Daoy (cell line): ENCODE results near the gene ECSCR. TPM values are rescaled to one million over a fixed set of nuclear protein-coding genes. Genes with fewer than 3 reads are reported as not detected.

Experiments used
- DNase-seq: peaks from one replicate; pipeline ENCODE4 v3.0.0-alpha.2; 2015; ENCODE audit warnings: low read depth
- total RNA-seq: library from RNA; depleted of rRNA; stranded (reverse); fragments of >200 nt; shearing (Covaris generic); gene quantifications from 2 replicates; pipeline ENCODE4 v1.2.3, GENCODE V29; 2014

The ECSCR gene
- total RNA-seq, 1 experiment from 2014 or later: 0.23 TPM

DNA sequence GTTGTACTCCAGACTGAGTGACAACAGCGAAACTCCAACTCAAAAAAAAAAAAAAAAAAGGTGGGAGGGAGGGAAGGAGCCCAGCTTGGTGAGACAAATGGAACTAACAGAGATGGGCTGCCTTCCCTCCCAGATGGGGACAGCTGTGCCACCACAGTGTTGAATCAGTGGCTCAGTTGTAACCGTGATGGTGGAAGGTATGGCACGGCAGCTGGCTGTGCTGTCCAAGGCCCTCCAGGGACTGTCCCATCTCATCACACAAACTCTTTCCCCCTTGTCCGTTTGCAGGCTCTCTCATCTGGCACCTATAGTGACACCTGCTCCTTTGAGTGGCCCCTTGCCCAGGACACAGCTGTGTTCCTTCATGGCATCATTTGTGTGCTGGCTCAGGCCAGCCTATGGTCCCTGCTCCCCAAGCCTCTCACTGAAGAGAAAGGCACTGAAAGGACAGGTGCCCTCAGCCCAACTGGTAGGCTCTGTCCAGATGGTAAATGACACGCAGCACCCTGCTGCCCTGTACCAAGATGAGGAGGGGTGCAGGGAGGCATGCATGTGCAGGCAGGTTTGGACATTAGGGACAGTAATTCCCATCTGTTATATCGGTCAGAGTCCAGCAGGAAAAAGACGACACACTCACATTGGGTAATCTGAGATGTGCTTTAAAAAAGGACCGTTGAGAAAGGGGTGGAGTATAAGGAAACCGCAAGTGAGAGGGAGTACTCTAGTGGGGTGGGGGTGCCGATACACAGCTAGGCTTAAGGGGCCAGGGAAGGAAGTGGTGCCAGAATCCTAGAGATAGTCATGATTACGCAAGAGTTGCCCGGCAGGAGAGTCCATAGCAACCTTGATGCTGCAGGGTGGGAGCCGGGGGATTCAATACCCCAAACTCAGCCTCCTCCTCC lies 12.6 kb upstream of the ECSCR start:
- DNase-seq: peak; percentile 40

DNA sequence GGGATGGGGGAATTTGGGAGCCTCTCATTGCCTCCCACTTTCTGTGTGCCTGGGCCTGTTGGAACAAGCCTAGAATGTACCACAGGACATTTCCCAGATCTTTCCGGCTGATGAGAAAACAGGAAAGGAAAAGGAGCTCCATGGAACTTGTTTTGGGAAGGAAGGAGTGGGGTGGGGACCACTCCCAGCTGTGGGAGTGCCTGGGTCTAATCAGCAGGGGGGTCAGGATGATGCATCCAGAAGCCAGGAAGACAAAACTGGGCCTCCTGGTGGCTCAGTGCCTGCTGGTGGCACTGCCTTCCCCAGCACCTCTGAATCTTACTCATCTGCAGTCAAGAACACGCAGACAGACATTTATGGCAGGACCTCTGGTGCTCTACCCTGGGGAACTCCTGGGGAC lies 11.0 kb upstream of the ECSCR start:
- DNase-seq: no peak

DNA sequence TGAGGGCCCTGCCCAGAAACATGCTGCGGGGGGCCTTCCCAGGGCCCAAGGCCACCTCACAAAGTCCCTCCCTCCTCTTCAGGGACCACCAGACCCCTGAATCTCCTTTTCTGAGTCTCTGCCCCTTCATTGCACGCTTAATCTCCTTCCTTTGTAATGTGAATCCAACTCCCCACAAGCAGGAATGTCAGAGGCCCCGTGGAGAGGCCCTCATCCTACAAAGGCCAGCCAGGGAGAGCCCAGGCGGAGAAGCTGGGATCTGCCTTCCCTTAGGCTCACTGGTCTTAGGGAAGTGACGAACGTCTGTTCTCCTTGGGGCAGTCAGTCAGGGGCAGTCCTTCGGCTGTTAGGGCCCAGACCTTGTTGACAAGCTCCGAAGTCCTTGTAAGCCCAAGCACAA lies 10.6 kb upstream of the ECSCR start:
- DNase-seq: no peak

DNA sequence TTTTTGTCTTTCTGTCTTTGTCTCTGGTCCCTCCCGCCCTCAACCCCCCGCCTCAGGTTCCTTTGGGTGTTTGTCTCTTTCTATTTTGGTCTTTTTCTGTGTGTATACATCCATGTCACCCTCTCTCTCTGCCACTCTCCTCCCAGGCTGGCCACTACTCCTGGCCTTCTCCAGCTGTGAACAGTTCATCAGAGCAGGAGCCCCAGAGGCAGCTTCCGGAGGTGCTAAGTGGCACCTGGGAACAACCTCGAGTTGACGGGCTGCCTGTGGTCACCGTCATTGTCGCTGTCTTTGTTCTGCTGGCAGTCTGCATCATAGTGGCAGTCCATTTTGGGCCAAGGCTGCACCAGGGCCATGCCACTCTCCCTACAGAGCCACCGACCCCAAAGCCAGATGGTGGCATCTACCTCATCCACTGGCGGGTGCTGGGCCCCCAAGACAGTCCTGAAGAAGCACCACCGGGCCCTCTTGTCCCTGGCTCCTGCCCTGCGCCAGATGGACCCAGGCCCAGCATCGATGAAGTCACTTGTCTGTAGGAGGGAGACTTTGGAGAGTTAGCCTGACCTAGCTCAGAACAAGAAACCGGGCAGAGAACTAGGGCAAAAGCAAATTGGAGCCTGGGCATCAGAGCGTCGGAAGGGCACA lies 10.0 kb upstream of the ECSCR start:
- DNase-seq: no peak

DNA sequence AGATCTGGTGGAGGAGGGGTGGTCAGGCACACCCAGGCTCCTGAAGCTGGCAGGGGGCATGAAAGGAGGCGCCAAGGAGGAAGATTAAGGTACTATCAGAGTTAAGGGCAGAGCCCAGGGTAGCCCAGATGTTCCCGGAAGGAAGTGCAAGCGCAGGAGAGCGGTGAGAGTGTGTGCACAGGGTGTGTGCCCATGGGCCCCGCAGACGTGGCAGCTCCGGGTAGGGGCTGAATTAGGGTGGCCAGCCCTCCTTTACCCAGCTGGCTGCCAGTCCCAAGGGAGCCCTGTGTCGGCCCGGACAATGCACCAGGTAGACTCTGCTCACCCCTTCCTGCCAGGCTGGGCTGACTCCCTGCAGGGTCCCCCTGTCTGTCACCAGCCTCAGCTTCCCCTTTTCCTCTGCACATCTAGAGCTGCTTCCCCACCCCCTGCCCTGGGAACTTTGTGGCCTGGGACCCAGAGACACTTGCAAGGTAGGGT lies 8.3 kb upstream of the ECSCR start, which contains the start of gene SMIM33:
Gene SMIM33 (plus strand): TSS at position 184 of the 480 bp plus-strand sequence. CDS start 118 bp downstream, at position 302.
- DNase-seq: no peak

DNA sequence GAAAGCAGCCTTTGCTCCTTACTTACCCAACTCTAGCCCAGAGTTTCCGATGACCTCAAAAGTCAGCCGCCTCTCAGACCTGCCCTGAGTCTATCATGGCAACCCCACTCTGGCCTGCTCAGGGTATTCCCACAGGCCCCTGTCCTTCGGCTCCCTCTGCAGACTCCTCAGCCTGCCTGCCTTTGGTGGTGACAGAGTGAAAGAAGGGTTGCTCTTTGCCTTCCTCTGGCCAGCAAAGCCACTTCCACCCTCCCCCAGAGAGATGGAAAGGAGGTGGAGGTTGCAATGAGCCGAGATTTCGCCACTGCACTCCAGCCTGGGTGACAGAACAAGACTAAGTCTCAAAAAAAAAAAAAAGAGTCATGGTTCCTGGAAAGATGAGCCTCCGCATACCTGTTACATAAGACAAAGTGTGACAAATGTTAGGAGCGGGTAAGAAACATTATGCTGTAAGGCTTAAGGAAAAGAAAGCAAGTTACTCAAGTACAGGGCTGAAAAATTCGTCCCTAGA lies 5.9 kb upstream of the ECSCR start:
- DNase-seq: no peak

DNA sequence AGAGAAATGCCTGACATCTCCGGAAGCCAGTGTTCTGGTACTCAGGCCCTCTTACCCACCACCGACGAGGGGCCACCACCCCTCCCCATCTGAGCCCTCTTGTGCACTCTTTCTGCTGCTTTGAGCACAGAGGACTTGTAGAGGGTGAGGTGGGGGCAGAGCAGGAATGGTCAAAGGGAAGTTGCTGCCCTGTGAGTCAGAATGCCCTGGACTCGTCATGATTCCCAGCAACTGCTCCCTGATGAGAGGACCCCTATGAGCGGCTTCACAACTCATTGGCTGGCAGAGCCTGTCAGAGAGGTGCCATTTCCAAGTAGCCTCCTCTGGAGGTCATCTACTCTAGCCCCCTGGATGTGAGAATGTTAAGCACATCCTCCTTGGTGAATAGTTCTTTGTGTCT lies 845 bp downstream of the ECSCR start:
- DNase-seq: peak; percentile 70

DNA sequence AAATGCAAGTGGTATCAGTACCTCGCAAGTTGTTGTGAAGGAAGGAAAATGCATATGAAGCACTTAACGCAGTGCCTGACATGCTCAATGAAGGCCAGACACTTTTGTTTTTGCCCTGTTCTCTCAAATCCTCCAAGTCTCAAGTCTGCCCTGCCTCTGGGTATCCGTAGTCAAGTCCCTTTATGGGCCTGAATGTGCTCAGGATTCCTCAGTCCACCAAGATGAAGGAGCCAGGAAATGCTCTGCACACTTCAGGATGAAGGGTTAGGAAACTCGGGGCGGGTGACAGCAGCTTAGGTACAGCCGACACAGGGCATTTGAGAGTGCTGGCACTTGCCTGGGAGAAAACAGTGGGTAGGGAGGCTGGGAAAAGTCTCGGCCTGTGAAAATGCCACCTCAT lies 1.4 kb downstream of the ECSCR start:
- DNase-seq: no peak

DNA sequence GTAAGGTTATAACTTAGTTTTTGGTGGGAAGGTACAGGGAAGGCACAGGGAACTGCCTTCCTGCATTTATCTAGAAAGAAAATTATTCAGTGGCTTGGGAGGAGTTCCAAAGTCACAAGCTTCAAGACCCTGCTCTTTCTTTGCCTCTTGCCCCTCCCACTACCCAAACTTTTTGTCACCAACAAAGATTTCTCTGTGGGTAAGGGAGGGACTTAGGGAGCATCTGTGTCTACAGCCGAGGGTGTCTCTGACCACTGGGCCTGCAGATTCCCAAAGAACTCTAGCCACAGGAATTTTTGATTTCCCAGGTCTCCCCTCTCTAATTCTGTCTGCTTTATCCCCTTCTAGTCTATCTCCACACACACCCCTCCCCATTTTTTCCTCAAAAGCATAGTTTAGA lies 2.1 kb downstream of the ECSCR start:
- DNase-seq: no peak

DNA sequence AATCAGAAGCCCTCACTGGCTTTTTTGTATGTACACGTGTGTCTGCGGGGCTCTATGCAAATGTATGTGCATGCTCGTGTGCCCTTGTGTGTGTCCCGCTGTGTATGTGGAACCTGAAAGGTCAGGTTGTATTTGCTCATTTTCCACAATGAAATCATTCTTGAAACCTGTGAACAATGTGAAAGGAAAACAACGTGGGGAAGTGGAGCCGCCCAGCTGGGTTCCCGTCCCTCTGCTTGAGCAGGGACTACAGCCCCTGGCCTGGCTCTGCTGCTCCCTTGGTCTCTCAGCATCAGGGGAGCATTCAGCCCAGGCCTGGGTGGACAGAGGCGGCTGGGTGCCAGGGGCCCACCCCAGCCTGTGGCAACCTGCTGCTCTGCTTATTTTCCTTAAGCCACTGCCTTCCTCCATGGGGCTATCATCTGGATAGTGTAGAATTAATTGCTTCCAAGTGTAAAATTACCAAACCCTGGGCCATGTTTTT lies 3.0 kb downstream of the ECSCR start:
- DNase-seq: peak; percentile 50

DNA sequence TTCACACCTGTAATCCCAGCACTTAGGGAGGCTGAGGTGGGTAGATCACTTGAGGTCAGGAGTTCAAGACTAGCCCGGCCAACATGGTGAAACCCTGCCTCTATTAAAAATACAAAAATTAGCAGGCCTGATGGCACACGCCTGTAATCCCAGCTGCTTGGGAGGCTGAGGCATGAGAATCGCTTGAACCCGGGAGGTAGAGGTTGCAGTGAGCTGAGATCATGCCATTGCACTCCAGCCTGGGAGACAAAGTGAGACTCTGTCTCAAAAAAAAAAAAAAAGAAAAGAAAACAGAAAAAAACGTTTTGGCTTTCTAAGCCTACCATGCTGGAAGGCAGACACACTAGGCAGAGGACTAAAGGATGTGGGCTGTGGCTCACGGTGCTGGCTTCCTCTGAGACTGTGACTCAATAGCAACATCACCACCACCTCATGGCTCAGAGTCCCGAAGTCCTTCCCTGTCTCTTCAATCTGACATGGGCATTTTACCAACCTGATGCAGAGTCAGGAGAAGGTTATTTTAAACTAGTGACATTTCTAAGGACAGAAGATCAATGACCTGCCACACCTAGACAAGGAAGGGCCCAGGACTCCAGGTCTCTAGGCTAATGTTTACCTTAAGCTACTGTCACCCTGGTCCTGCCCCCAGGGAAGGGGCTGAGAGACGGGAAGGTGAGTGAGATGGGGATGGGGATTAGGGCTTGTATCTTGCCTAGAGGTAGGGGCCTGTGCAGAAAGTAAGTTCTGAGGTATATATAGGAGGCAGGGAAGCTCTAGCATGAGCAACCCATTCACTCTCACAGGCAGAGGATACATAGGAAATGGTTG lies 3.7 kb downstream of the ECSCR start:
- DNase-seq: peak; percentile 93

DNA sequence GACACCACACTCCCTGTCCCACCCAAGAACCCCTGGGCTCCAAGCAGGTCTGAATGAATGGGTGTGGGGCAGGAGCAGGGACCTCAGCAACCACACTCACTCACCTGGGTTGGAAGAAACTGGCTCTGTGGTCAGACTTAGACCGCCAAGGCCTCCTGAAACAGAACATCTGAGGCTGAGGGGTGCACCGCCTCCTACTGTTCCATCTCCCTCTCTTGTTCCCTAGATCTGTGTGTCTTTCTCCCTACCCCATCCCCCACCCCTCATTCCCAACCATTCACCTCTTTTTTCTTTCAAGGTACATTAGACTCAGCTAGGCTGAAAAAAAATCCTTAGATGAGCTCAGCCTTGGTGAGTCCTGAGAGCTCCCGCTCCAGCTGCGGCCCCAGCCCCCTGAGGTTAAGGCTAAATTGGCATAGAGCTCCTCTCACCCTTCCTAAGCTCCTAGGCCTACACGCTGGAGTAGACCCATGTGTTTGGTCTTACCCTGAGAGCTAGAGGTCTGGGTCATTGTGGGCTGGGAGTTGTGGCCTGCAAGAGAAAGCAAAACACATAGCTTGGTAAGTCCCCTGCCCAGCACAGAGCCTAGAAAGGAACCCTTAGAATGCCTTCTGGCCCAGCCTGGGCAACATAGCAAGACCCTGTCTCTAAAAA lies 4.8 kb downstream of the ECSCR start:
- no peak for DNase-seq

DNA sequence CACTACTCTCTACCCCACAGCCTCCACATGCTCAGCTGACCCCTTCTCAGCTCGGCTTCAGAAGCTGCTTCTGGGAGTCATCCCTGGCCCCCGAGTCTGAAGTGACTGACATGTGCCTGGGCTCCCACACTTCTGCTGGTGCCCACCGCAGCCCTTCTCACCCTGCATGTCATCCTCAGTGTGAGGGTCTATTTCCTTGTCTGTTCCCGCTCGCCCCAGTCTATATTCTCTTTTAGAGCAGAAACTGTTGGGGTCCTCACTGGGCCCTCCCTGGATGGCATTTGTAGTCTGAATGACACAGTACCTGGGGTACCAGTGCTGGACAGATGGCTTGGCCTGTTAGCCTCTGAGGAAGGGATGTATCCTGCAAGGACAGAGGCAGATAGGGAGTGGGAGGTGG lies 5.3 kb downstream of the ECSCR start:
- no peak for DNase-seq

DNA sequence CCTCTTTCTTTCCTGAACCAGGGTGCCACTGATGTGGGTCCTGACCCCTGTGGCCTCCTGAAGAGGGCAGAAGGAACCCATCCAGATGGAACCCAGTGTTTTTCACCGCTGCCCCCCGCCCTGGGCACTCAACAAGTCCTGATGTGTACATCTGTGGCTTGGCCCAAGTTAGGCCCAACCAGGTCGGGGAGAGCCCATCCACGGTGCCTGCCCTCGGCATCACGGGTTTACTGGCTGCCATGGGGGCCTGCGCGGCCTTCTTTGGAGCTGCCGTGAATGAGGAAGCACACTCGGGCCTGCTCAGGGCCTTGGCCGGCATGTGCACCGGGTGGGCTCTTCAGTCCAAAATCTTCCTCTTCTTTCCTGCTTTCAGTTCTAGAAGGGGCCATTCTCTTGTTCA lies 5.8 kb downstream of the ECSCR start:
- DNase-seq: no peak

DNA sequence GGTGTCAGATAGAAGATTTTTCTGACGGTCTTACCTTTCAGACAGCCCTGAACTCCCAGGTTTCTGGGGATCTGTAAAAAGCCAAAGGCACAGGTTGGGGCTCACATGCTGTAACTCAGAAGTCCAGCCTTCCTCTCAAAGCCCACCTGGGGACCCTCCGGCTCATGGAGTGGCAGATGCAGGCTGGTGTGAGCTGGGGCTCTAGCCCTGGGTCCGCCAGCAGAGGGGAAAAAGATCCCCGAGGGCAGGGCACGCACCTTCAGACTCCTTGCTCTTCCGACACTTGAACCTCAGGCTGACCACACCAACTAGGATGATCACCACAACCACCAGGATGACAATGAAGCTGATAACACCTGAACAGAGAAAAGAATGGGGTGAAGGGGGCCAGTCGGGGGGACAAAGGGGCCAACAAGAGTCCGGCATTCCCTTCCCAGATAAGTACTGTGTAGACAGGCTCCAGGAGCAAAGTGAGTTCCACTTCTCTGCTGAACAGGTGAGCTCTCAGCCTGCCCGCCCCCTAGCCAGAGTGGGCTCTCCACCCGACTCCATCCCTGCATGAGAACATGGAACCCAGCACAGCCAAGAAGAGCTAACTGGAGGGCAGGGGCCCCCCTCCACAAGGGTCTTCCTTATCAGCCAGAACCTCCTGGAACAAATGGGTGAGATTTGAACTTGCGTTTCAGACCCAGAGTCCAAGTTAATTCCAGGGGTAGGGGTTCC lies 7.8 kb downstream of the ECSCR start:
- DNase-seq: no peak

DNA sequence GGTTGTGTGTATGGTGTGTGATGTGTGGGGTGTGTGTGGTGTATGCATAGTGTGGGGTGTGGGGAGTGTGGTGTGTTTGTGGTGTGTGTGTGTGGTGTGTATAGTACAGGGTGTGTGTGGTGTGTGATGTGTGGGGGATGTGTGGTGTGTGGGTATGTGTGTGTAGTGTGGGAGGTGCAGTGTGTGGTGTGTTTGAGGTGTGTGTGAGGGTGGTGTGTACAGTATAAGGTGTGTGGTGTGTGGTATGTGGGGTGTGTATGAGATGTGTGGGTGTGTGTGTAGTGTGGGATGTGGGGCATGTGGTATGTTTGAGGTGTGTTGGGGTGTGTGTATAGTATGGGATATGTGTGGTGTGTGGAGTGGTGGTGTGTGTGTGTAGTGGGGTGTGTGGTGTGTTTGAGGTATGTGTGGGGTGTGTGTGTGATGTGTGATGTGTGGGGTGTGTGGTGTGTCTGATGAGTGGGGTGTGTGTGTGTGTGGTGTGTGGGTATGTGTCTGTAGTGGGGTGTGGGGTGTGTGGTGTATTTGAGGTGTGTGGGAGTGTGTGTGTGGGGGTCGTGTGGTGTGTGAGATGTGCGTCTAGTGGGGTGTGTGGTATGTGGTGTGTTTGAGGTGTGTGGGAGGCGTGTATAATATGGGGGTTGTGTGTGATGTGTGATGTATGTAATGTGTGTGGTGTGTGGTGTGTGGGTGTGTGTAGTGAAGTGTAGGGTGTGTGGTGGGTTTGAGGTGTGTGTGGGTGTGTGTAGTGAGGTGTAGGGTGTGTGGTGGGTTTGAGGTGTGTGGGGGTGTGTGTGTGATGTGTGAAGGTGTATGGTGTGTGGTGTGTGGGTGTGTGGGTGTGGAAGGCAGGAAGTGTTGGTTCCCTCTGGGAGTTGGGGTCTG lies 8.6 kb downstream of the ECSCR start:
- no peak for DNase-seq

DNA sequence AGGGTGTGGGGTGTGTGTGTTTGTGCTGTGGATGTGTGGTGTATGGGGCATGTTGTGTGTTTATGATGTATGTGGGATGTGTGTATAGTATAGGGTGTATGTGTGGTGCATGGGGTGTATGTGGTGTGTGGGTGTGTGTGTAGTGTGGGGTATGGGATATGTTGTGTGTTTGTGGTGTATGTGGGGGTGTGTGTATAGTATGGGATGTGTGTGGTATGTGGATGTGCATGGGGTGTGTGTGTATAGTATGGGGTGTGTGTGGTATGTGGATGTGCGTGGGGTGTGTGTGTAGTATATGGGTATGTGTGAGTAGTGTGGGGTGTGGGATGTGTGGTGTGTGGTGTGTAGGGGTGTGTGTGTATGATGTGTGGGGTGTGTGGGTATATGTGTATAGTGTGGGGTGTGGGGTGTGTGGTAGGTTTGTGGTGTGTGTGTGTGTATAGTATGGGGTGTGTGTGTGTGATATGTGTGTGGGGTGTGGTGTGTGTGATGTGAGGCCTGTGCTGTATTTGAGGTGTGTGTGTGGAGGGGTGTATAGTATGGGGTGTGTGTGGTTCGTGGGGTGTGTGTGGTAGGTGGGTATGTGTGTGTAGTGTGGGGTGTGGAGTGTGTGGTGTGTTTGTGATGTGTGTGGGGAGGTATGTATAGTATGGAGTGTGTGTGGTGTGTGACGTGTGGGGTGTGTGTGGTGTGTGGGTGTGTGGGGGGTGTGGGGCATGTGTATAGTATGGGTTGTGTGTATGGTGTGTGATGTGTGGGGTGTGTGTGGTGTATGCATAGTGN lies 10.5 kb downstream of the ECSCR start:
- DNase-seq: no peak

DNA sequence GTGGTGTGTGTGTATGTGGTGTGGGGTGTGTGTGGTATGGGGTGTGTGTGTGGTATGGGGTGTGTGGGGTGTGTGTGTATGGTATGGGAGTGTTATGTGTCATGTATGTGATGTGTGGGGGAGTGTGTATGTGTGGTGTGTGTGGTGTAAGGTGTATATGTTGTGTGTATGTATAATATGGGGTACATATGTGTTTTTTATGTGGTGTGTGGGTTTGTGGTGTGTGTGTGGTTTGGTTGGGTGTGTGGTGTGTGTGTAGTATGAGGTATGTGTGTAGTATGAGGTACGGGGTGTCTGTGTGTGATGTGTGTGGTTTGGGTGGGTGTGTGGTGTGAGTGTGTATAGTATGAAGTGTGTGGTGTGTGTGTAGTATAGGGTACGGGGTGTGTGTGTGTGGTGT lies 11.4 kb downstream of the ECSCR start:
- DNase-seq: no peak
